HepG2 (cell line): ENCODE results near the gene CUTC. TPM values are rescaled to one million over a fixed set of nuclear protein-coding genes. Genes with fewer than 3 reads are reported as not detected.

Source experiments
- DMAP1 ChIP-seq: IDR thresholded peaks from 2 replicates; pipeline ENCODE4 v1.6.1; 2016
- ELF4 ChIP-seq: sonication (generic); formaldehyde crosslinking; IDR thresholded peaks from 2 replicates; pipeline ENCODE4 v1.5.0; 2020; ENCODE audit warnings: missing genetic modification reagents, mild to moderate bottlenecking, moderate library complexity, borderline replicate concordance
- ERF ChIP-seq: IDR thresholded peaks from 2 replicates; pipeline ENCODE4 v1.6.1; 2018; ENCODE audit warnings: missing biosample characterization, missing genetic modification reagents
- FOSL2 ChIP-seq: sonication (generic); formaldehyde crosslinking; IDR thresholded peaks from 2 replicates; pipeline ENCODE4 v1.4.0; 2020; ENCODE audit warnings: missing genetic modification reagents
- GATAD2A ChIP-seq: IDR thresholded peaks from 2 replicates; pipeline ENCODE4 v1.6.1; 2016
- HNRNPL ChIP-seq: fragments of 200-400 bp; formaldehyde crosslinking; IDR thresholded peaks from 2 replicates; pipeline ENCODE4 v1.6.1; 2017; ENCODE audit warnings: mild to moderate bottlenecking, low read depth, low read length
- NFE2L2 ChIP-seq: fragments of 150-350 bp; IDR thresholded peaks from 2 replicates; pipeline ENCODE4 v1.6.1; 2014; ENCODE audit warnings: low read length
- RBFOX2 ChIP-seq: fragments of 200-400 bp; formaldehyde crosslinking; IDR thresholded peaks from 2 replicates; pipeline ENCODE4 v1.6.1; 2017; ENCODE audit warnings: low read depth, mild to moderate bottlenecking, low read length
- SIN3A ChIP-seq: IDR thresholded peaks from 2 replicates; pipeline ENCODE4 v1.6.1; 2011; ENCODE audit warnings: low read depth, mild to moderate bottlenecking, control low read depth, low read length, borderline replicate concordance
- SOX13 ChIP-seq, 3 experiments: fragments of 450-650 bp in 1 of 3; sonication (generic) in 1 of 3; formaldehyde crosslinking in 1 of 3; IDR thresholded peaks in 2 of 3; conservative IDR thresholded peaks in 1 of 3; 2 replicates each; pipeline versions ENCODE4 v1.5.0 to v1.6.1; 2016 to 2020; ENCODE audit warnings: antibody characterized with exemption in 1 of 3, mild to moderate bottlenecking in 1 of 3, missing compliant biosample characterization in 1 of 3, missing genetic modification reagents in 1 of 3, moderate library complexity in 1 of 3
- ZNF605 ChIP-seq: sonication (generic); formaldehyde crosslinking; IDR thresholded peaks from 2 replicates; pipeline ENCODE4 v1.8.0; 2022; ENCODE audit warnings: mild to moderate bottlenecking, missing genetic modification reagents
- polyA plus RNA-seq, 8 experiments: library from polyadenylated mRNA; depleted of rRNA in 3 of 8; stranded (reverse) in 7 of 8; unstranded in 1 of 8; fragments of >200 nt; fragmentation: Illumina TruSeq in 4 of 8; extraction: Trizol in 4 of 8; gene quantifications; 2 replicates each; pipeline versions ENCODE4 v1.2.1 to v1.2.3, GENCODE V29; 2011 to 2016; ENCODE audit warnings: low read depth in 4 of 8, missing spikeins in 1 of 8, mixed read lengths in 1 of 8; ENCODE audit not compliant: insufficient read depth in 1 of 8
- total RNA-seq, 5 experiments: library from RNA; depleted of rRNA; stranded (reverse); fragments of >200 nt; fragmentation: Illumina TruSeq; extraction: Trizol; gene quantifications; 2 replicates each; pipeline ENCODE4 v1.2.3, GENCODE V29; 2016; ENCODE audit warnings: low read depth in 1 of 5
- TF ChIP-seq, protein P1 (sequence below), 2 experiments: fragments of 450-650 bp in 1 of 2; sonication (generic) in 1 of 2; formaldehyde crosslinking in 1 of 2; IDR thresholded peaks; 2 replicates each; pipeline versions ENCODE4 v1.6.1 to v1.8.0; 2016 to 2022; ENCODE audit warnings: antibody characterized with exemption in 1 of 2, mild to moderate bottlenecking in 1 of 2, missing genetic modification reagents in 1 of 2
- TF ChIP-seq, protein P2 (sequence below): sonication (generic); formaldehyde crosslinking; IDR thresholded peaks from 2 replicates; pipeline ENCODE4 v1.4.0; 2020; ENCODE audit warnings: low read depth, missing genetic modification reagents

The CUTC gene
- total and polyA plus RNA-seq, 2 of the 13 experiments (the other 11 are each of a cell fraction or from before 2014, with no cell fraction given), result 22.3 to 25.8 TPM

DNA sequence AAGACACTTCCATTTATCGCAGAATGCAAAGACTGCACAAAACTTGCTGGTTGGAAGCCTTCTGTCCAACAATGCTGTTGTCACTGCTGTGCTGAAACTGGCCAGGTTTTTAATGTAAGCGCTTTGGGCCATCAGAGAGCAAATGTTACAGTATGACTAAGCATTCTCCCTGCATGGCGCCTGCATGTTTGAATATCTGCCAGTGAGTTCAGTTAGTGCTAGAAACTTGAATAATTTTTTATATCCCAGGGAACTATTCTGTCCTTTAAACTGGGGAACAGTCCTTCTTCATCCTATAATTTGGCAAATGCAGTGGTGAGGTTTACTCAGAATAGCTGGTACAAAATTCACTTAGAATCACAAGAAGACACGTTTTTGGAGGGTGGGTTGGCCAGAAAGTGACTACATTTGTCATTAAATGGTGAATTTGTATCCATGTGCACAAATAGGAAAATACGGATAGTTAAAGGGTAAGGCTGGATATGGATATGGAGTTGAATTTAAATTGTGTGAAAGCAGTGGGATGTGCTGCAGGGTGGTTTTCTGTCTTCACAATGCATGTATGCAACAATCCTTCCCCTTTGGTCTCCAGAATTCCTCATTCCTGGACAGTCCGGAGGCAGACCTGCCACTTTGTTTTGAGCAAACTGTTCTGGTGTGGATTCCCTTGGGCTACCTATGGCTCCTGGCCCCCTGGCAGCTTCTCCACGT, 52.1 kb downstream of the CUTC start (continued):
- TF ChIP-seq NFE2L2 (peak; percentile 86), ZNF605 (CRISPR knock-in tag) (0 out of 2 replicates have a peak, but pooled peaks have one; percentile 23), FOSL2 (CRISPR knock-in tag) (peak; percentile 46; the same call in 1 of the 2 replicates), GATAD2A (CRISPR knock-in tag) (0 out of 2 replicates have a peak, but pooled peaks have one; percentile 24), HNRNPL (0 out of 2 replicates have a peak, but pooled peaks have one; percentile 0), RBFOX2 (peak; percentile 68), SOX13 (IDR thresholded peaks at IDR 0.05) (no peak), SOX13 (CRISPR knock-in tag; conservative IDR thresholded peaks at IDR 0.05 in 1 of 2, IDR thresholded peaks at IDR 0.05 in 1 of 2) (no peak), SIN3A (peak; percentile 40), ELF4 (0 out of 2 replicates have a peak, but pooled peaks have one; percentile 22), DMAP1 (CRISPR knock-in tag) (0 out of 2 replicates have a peak, but pooled peaks have one; percentile 29), ERF (CRISPR knock-in tag) (0 out of 2 replicates have a peak, but pooled peaks have one; percentile 3)
- TF ChIP-seq, protein P1, sequence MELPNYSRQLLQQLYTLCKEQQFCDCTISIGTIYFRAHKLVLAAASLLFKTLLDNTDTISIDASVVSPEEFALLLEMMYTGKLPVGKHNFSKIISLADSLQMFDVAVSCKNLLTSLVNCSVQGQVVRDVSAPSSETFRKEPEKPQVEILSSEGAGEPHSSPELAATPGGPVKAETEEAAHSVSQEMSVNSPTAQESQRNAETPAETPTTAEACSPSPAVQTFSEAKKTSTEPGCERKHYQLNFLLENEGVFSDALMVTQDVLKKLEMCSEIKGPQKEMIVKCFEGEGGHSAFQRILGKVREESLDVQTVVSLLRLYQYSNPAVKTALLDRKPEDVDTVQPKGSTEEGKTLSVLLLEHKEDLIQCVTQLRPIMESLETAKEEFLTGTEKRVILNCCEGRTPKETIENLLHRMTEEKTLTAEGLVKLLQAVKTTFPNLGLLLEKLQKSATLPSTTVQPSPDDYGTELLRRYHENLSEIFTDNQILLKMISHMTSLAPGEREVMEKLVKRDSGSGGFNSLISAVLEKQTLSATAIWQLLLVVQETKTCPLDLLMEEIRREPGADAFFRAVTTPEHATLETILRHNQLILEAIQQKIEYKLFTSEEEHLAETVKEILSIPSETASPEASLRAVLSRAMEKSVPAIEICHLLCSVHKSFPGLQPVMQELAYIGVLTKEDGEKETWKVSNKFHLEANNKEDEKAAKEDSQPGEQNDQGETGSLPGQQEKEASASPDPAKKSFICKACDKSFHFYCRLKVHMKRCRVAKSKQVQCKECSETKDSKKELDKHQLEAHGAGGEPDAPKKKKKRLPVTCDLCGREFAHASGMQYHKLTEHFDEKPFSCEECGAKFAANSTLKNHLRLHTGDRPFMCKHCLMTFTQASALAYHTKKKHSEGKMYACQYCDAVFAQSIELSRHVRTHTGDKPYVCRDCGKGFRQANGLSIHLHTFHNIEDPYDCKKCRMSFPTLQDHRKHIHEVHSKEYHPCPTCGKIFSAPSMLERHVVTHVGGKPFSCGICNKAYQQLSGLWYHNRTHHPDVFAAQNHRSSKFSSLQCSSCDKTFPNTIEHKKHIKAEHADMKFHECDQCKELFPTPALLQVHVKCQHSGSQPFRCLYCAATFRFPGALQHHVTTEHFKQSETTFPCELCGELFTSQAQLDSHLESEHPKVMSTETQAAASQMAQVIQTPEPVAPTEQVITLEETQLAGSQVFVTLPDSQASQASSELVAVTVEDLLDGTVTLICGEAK (IDR thresholded peaks at IDR 0.05), result no peak
- TF ChIP-seq, protein P1 (CRISPR knock-in tag; IDR thresholded peaks at IDR 0.05), result no peak
- TF ChIP-seq, protein P2, sequence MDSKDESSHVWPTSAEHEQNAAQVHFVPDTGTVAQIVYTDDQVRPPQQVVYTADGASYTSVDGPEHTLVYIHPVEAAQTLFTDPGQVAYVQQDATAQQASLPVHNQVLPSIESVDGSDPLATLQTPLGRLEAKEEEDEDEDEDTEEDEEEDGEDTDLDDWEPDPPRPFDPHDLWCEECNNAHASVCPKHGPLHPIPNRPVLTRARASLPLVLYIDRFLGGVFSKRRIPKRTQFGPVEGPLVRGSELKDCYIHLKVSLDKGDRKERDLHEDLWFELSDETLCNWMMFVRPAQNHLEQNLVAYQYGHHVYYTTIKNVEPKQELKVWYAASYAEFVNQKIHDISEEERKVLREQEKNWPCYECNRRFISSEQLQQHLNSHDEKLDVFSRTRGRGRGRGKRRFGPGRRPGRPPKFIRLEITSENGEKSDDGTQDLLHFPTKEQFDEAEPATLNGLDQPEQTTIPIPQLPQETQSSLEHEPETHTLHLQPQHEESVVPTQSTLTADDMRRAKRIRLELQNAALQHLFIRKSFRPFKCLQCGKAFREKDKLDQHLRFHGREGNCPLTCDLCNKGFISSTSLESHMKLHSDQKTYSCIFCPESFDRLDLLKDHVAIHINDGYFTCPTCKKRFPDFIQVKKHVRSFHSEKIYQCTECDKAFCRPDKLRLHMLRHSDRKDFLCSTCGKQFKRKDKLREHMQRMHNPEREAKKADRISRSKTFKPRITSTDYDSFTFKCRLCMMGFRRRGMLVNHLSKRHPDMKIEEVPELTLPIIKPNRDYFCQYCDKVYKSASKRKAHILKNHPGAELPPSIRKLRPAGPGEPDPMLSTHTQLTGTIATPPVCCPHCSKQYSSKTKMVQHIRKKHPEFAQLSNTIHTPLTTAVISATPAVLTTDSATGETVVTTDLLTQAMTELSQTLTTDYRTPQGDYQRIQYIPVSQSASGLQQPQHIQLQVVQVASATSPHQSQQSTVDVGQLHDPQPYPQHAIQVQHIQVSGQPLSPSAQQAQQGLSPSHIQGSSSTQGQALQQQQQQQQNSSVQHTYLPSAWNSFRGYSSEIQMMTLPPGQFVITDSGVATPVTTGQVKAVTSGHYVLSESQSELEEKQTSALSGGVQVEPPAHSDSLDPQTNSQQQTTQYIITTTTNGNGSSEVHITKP (CRISPR knock-in tag), result no peak
- TF ChIP-seq, all 625 proteins: peak for 28
